Caco-2 (cell line): ENCODE results near the gene KLK3. TPM values are rescaled to one million over a fixed set of nuclear protein-coding genes. Genes with fewer than 3 reads are reported as not detected.

Experiments used
- BruUV-seq: library from RNA; stranded (reverse); fragments of 400-500 nt; replicated peaks from 2 replicates; lab custom pipeline; 2021; lab: Mats Ljungman, UMichigan
- CTCF ChIA-PET: fragments of 300-600 bp; sonication (Branson Sonifier 250); formaldehyde crosslinking; loops from one replicate; lab custom pipeline; 2022; ENCODE audit warnings: antibody characterized with exemption; lab: Charles Lee
- POLR2A ChIA-PET: fragments of 300-600 bp; sonication (Branson Sonifier 250); formaldehyde crosslinking; loops from one replicate; lab custom pipeline; 2022; ENCODE audit warnings: antibody characterized with exemption; lab: Charles Lee
- DNase-seq, 2 experiments: peaks; one replicate each; pipeline versions ENCODE4 v3.0.0 to v3.0.0-alpha.2; 2020 to 2022
- H3K27me3 ChIP-seq: replicated peaks from 2 replicates; pipeline ENCODE4 v1.6.0; 2011; ENCODE audit warnings: low read length; ENCODE audit not compliant: control insufficient read depth, insufficient read depth
- H3K36me3 ChIP-seq: 2 replicates; pipeline ENCODE4 v1.5.1; 2011; ENCODE audit warnings: low read length; ENCODE audit not compliant: control insufficient read depth, insufficient read depth
- H3K4me1 ChIP-seq: fragments of 250-450 bp; sonication (Bioruptor Pico); 2 replicates; pipeline ENCODE4 v1.5.1; 2020; ENCODE audit warnings: mild to moderate bottlenecking
- H3K4me3 ChIP-seq: 2 replicates; pipeline ENCODE4 v1.5.1; 2011; ENCODE audit warnings: low read depth, mild to moderate bottlenecking, control low read depth, low read length
- H3K9me3 ChIP-seq: fragments of 250-450 bp; sonication (Bioruptor Pico); 2 replicates; pipeline ENCODE4 v1.5.1; 2020; ENCODE audit warnings: mild to moderate bottlenecking, moderate library complexity
- H3K27ac Mint-ChIP-seq: one replicate; pipeline ENCODE4 v1.8.0; 2022; ENCODE audit warnings: mixed read lengths; ENCODE audit not compliant: unreplicated experiment
- H3K27me3 Mint-ChIP-seq: one replicate; pipeline ENCODE4 v1.8.0; 2022; ENCODE audit warnings: mixed read lengths; ENCODE audit not compliant: insufficient read depth, unreplicated experiment
- H3K36me3 Mint-ChIP-seq: one replicate; pipeline ENCODE4 v1.8.0; 2022; ENCODE audit warnings: mild to moderate bottlenecking, mixed read lengths; ENCODE audit not compliant: insufficient read depth, unreplicated experiment
- H3K4me1 Mint-ChIP-seq: one replicate; pipeline ENCODE4 v1.8.0; 2022; ENCODE audit warnings: low read depth, mixed read lengths; ENCODE audit not compliant: unreplicated experiment
- H3K4me3 Mint-ChIP-seq: one replicate; pipeline ENCODE4 v1.8.0; 2022; ENCODE audit warnings: mild to moderate bottlenecking, moderate library complexity, mixed read lengths; ENCODE audit not compliant: unreplicated experiment
- H3K9me3 Mint-ChIP-seq: one replicate; pipeline ENCODE4 v1.8.0; 2022; ENCODE audit warnings: mixed read lengths; ENCODE audit not compliant: unreplicated experiment
- intact Hi-C: fragments of 100-400 bp; cut with micrococcal nuclease; formaldehyde crosslinking; loops from one replicate; pipeline ENCODE4 v1.10.0; 2022; ENCODE audit not compliant: unreplicated experiment
- total RNA-seq: library from RNA; stranded (reverse); gene quantifications from 2 replicates; pipeline ENCODE4 v1.2.3, GENCODE V29; 2022
- TF ChIP-seq, protein P1 (sequence below), 2 experiments: fragments of 200-600 bp in 1 of 2; IDR thresholded peaks; 1 replicate in 1 of 2; 2 replicates in 1 of 2; pipeline versions ENCODE4 v1.5.1 to v1.8.0; 2011 to 2022; ENCODE audit warnings: antibody characterized with exemption in 1 of 2, control low read depth in 1 of 2, inconsistent platforms in 1 of 2, low read depth in 1 of 2, low read length in 1 of 2, mild to moderate bottlenecking in 1 of 2, moderate library complexity in 1 of 2; ENCODE audit not compliant: insufficient read depth in 1 of 2, severe bottlenecking in 1 of 2, unreplicated experiment in 1 of 2

The KLK3 gene
- total RNA-seq, 1 experiment from 2014 or later, result not detected

DNA sequence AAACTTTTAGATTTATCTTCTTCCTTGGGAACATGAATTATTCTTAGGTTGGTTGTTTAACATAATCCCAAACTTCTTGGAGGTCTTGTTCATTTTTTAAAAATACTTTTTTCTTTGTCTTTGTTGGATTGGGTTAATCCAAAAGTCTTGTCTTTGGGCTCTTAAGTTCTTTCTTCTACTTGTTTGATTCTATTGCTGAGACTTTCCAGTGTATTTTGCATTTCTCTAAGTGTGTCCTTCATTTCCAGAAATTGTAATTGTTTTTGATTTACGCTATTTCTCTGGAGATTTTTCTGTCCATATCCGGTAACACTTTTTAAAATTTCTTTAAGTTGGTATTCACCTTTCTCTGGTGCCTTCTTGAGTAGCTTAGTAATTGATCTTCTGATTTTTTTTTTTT, 11.5 kb upstream of the KLK3 start:
- Mint-ChIP-seq H3K4me3 (no peak overlapping the region), H3K36me3 (no peaks in the 10 kb centered on the region), H3K9me3 (peaks cover 10% of the 10 kb centered on the region), H3K4me1 (no peaks in the 10 kb centered on the region), H3K27ac (no peak overlapping the region), H3K27me3 (peaks cover 19% of the 10 kb centered on the region)
- BruUV-seq, result no TSS peak
- H3K4me1 ChIP-seq, result no peaks in the 10 kb centered on the region
- no peak overlapping the region for H3K4me3 ChIP-seq
- POLR2A ChIA-PET, result no interaction called here
- intact Hi-C loops, result no loop called here
- DNase-seq, result no peak
- TF ChIP-seq, protein P1, sequence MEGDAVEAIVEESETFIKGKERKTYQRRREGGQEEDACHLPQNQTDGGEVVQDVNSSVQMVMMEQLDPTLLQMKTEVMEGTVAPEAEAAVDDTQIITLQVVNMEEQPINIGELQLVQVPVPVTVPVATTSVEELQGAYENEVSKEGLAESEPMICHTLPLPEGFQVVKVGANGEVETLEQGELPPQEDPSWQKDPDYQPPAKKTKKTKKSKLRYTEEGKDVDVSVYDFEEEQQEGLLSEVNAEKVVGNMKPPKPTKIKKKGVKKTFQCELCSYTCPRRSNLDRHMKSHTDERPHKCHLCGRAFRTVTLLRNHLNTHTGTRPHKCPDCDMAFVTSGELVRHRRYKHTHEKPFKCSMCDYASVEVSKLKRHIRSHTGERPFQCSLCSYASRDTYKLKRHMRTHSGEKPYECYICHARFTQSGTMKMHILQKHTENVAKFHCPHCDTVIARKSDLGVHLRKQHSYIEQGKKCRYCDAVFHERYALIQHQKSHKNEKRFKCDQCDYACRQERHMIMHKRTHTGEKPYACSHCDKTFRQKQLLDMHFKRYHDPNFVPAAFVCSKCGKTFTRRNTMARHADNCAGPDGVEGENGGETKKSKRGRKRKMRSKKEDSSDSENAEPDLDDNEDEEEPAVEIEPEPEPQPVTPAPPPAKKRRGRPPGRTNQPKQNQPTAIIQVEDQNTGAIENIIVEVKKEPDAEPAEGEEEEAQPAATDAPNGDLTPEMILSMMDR (IDR thresholded peaks at IDR 0.05; ENCODE audit: insufficient read depth in 1 of 2, low read depth in 1 of 2, low read length in 1 of 2, severe bottlenecking in 1 of 2, unreplicated experiment in 1 of 2), result no peak
- no peaks in the 10 kb centered on the region for H3K36me3 ChIP-seq
- CTCF ChIA-PET, result no interaction called here
- 0 out of 2 replicates have a peak, but pooled peaks cover 1% of the 10 kb centered on the region for H3K27me3 ChIP-seq
- H3K9me3 ChIP-seq, result peaks cover 8% of the 10 kb centered on the region; the same call in 1 of the 2 replicates

DNA sequence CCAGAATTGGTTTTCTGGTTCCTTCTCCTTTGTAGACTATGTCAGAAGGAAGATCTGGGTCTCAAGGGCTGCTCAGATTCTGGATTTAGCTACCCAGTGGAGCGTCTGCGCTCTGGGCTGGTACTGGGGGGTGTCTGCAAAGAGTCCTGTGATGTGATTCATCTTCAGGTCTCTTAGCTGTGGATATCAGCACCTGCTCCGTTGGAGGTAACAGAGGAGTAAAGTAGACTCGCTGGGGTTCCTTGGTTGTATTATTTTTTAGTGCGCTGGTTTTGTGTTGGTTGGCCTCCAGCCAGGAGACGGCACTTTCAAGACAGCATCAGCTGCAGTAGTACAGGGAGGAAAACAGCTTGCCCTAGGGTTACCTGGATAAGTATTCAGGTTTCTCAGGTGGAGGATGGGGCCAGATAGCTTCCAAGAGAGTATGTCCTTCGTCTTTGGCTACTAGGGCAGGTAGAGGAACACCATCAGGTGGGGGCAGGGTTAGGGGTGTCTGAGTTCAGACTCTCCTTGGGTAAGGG, 11.0 kb upstream of the KLK3 start:
- intact Hi-C loops, result no loop called here
- H3K9me3 Mint-ChIP-seq, result peaks cover 10% of the 10 kb centered on the region
- ChIA-PET POLR2A (no interaction called here), CTCF (no interaction called here)
- no peaks in the 10 kb centered on the region for H3K4me1 Mint-ChIP-seq
- no TSS peak for BruUV-seq
- H3K4me1 ChIP-seq, result no peaks in the 10 kb centered on the region
- no peaks in the 10 kb centered on the region for H3K36me3 Mint-ChIP-seq
- TF ChIP-seq, protein P1 (IDR thresholded peaks at IDR 0.05; ENCODE audit: insufficient read depth in 1 of 2, low read depth in 1 of 2, low read length in 1 of 2, severe bottlenecking in 1 of 2, unreplicated experiment in 1 of 2), result no peak
- 0 out of 2 replicates have a peak, but pooled peaks cover 1% of the 10 kb centered on the region for H3K27me3 ChIP-seq
- H3K9me3 ChIP-seq, result peaks cover 8% of the 10 kb centered on the region; the same call in 1 of the 2 replicates
- H3K36me3 ChIP-seq, result no peaks in the 10 kb centered on the region
- no peak overlapping the region for H3K4me3 ChIP-seq
- peak in 1 of 2 experiments; percentile 24 for DNase-seq
- no peak overlapping the region for H3K27ac Mint-ChIP-seq
- peaks cover 19% of the 10 kb centered on the region for H3K27me3 Mint-ChIP-seq
- H3K4me3 Mint-ChIP-seq, result no peak overlapping the region

DNA sequence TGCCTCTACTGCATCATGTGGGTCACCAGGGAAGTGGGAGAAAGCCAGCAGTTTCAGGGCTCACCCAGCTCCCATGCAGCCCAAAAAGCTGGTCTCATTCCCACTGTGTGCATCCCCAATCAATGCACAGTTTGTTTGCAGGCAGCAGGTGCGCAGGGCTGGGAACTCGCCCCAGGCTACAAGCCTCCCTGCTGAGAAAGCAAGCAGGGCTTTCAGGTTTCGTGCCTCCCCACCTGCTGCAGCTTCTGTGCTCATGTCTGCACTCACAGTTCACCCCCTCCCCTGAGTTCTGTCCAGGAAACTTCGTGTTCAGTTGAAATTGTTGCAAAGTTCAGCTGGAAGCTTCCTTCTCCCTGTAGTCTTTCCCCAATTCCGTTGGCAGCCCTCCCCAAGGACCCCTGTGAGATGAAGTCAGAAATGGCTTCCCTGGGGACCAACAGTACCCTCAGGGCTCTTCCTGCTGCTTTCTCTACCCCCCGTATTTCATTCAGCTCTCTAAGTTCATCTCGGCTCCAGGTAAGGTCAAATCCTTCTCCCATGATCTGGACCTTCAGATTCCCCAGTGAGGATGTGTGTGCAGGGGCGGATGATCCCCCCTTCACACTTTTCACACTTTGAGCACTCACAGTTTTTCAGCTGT, 10.3 kb upstream of the KLK3 start:
- no peak overlapping the region for H3K27ac Mint-ChIP-seq
- CTCF ChIA-PET, result no interaction called here
- peaks cover 10% of the 10 kb centered on the region for H3K9me3 Mint-ChIP-seq
- POLR2A ChIA-PET, result no interaction called here
- no peaks in the 10 kb centered on the region for H3K4me1 Mint-ChIP-seq
- H3K4me1 ChIP-seq, result no peaks in the 10 kb centered on the region
- H3K27me3 ChIP-seq, result 0 out of 2 replicates have a peak, but pooled peaks cover 1% of the 10 kb centered on the region
- no peak overlapping the region for H3K4me3 Mint-ChIP-seq
- H3K9me3 ChIP-seq, result peaks cover 8% of the 10 kb centered on the region; the same call in 1 of the 2 replicates
- peak in 1 of 2 experiments; percentile 45 for DNase-seq
- H3K36me3 ChIP-seq, result no peaks in the 10 kb centered on the region
- intact Hi-C loops, result no loop called here
- H3K4me3 ChIP-seq, result no peak overlapping the region
- no TSS peak for BruUV-seq
- no peaks in the 10 kb centered on the region for H3K36me3 Mint-ChIP-seq
- TF ChIP-seq, protein P1 (IDR thresholded peaks at IDR 0.05; ENCODE audit: insufficient read depth in 1 of 2, low read depth in 1 of 2, low read length in 1 of 2, severe bottlenecking in 1 of 2, unreplicated experiment in 1 of 2), result no peak
- H3K27me3 Mint-ChIP-seq, result peaks cover 19% of the 10 kb centered on the region
